Neural cell (in vitro differentiated cells): ENCODE results near the gene TUBB2A. TPM values are rescaled to one million over a fixed set of nuclear protein-coding genes. Genes with fewer than 3 reads are reported as not detected.

ENCODE experiments used
- H2AFZ ChIP-seq: fragments of 200-600, 300-800 bp; sonication (generic), shearing (Covaris generic); 2 replicates; pipeline ENCODE4 v1.6.0; 2014; ENCODE audit warnings: low read depth, mild to moderate bottlenecking, antibody characterized with exemption, low read length, moderate library complexity
- H3F3A ChIP-seq: fragments of 200-600 bp; shearing (Covaris generic); 2 replicates; pipeline ENCODE4 v1.6.1; 2016; ENCODE audit warnings: mild to moderate bottlenecking, moderate library complexity, mixed read lengths, antibody characterized with exemption, low read length; ENCODE audit not compliant: insufficient read depth, poor library complexity, severe bottlenecking
- H3K27ac ChIP-seq: fragments of 200-600, 300-800 bp; sonication (generic), shearing (Covaris generic); 2 replicates; pipeline ENCODE4 v1.5.1; 2014; ENCODE audit warnings: mild to moderate bottlenecking, low read length, moderate library complexity
- H3K27me3 ChIP-seq: fragments of 300-800, 200-600 bp; sonication (generic), shearing (Covaris generic); 2 replicates; pipeline ENCODE4 v1.6.0; 2014; ENCODE audit warnings: mild to moderate bottlenecking, low read depth, low read length, moderate library complexity; ENCODE audit not compliant: insufficient read depth
- H3K36me3 ChIP-seq: fragments of 300-800, 200-600 bp; sonication (generic), shearing (Covaris generic); 2 replicates; pipeline ENCODE4 v1.5.1; 2014; ENCODE audit warnings: mild to moderate bottlenecking, antibody characterized with exemption, low read length, moderate library complexity; ENCODE audit not compliant: insufficient read depth
- H3K4me2 ChIP-seq: fragments of 300-800, 200-600 bp; sonication (generic), shearing (Covaris generic); 2 replicates; pipeline ENCODE4 v1.6.0; 2014; ENCODE audit warnings: mild to moderate bottlenecking, low read length
- H3K4me3 ChIP-seq: fragments of 300-800, 200-600 bp; sonication (generic), shearing (Covaris generic); 2 replicates; pipeline ENCODE4 v1.5.1; 2014; ENCODE audit warnings: mild to moderate bottlenecking, low read length, moderate library complexity
- H3K79me2 ChIP-seq: fragments of 200-600 bp; shearing (Covaris generic); replicated peaks from 2 replicates; pipeline ENCODE4 v1.6.0; 2014; ENCODE audit warnings: mild to moderate bottlenecking, low read length, moderate library complexity; ENCODE audit not compliant: insufficient read depth
- H3K9ac ChIP-seq: fragments of 300-800, 200-600 bp; sonication (generic), shearing (Covaris generic); 2 replicates; pipeline ENCODE4 v1.6.1; 2016; ENCODE audit warnings: mild to moderate bottlenecking, low read length, mixed read lengths
- H3K9me2 ChIP-seq: fragments of 200-600 bp; shearing (Covaris generic); 2 replicates; pipeline ENCODE4 v1.6.1; 2016; ENCODE audit warnings: mild to moderate bottlenecking, low read length, mixed read lengths; ENCODE audit not compliant: insufficient read depth
- H3K9me3 ChIP-seq: fragments of 200-600, 300-800 bp; sonication (generic), shearing (Covaris generic); 2 replicates; pipeline ENCODE4 v1.6.1; 2016; ENCODE audit warnings: mild to moderate bottlenecking, mixed run types, low read length, moderate library complexity, mixed read lengths
- H4K20me1 ChIP-seq: fragments of 200-600 bp; shearing (Covaris generic); 2 replicates; pipeline ENCODE4 v1.6.1; 2016; ENCODE audit warnings: mild to moderate bottlenecking, mixed run types; ENCODE audit not compliant: insufficient read depth
- CTCF ChIP-seq: fragments of 450-650 bp; IDR thresholded peaks from 2 replicates; pipeline ENCODE4 v1.5.1; 2014; ENCODE audit warnings: antibody characterized with exemption, mild to moderate bottlenecking, moderate library complexity; ENCODE audit not compliant: poor library complexity, severe bottlenecking
- EP300 ChIP-seq: fragments of 450-650 bp; conservative IDR thresholded peaks from 2 replicates; pipeline ENCODE4 v1.6.1; 2014; ENCODE audit warnings: antibody characterized with exemption, mild to moderate bottlenecking, moderate library complexity; ENCODE audit not compliant: poor library complexity, severe bottlenecking
- EZH2 ChIP-seq: fragments of 200-600, 300-800 bp; shearing (Covaris generic), sonication (generic); IDR thresholded peaks from 2 replicates; pipeline ENCODE4 v1.6.1; 2014; ENCODE audit warnings: antibody characterized with exemption, low read length, borderline replicate concordance, mild to moderate bottlenecking; ENCODE audit not compliant: insufficient read depth, poor library complexity, severe bottlenecking
- MXI1 ChIP-seq: fragments of 450-650 bp; conservative IDR thresholded peaks from 2 replicates; pipeline ENCODE4 v1.6.1; 2014; ENCODE audit warnings: antibody characterized with exemption, mild to moderate bottlenecking; ENCODE audit not compliant: poor library complexity, severe bottlenecking
- POLR2AphosphoS5 ChIP-seq: IDR thresholded peaks from 2 replicates; pipeline ENCODE4 v1.6.1; 2012
- RAD21 ChIP-seq: fragments of 450-650 bp; conservative IDR thresholded peaks from 2 replicates; pipeline ENCODE4 v1.6.1; 2014; ENCODE audit warnings: antibody characterized with exemption, mild to moderate bottlenecking, moderate library complexity
- REST ChIP-seq: IDR thresholded peaks from 2 replicates; pipeline ENCODE4 v1.6.1; 2012; ENCODE audit warnings: borderline replicate concordance
- SMC3 ChIP-seq: fragments of 450-650 bp; conservative IDR thresholded peaks from 2 replicates; pipeline ENCODE4 v1.6.1; 2014; ENCODE audit warnings: antibody characterized with exemption, mild to moderate bottlenecking, moderate library complexity; ENCODE audit not compliant: poor library complexity
- TAF1 ChIP-seq: IDR thresholded peaks from 2 replicates; pipeline ENCODE4 v1.6.1; 2012; ENCODE audit warnings: low read depth
- polyA plus RNA-seq: library from polyadenylated mRNA; depleted of rRNA; stranded (reverse); fragments of >200 nt; gene quantifications from 2 replicates; pipeline ENCODE4 v1.2.3, GENCODE V29; 2014

The TUBB2A gene
- polyA plus RNA-seq, 1 donor from 2014 or later: 1,088 TPM

GRCh38 chr6:3186974-3187382 lies 29.6 kb upstream of the TUBB2A start:
- no peak for TF ChIP-seq EP300
- TF ChIP-seq RAD21: no peak
- no peak for TF ChIP-seq SMC3
- TF ChIP-seq POLR2AphosphoS5: no peak
- H3K4me3 ChIP-seq: no peak overlapping the region
- no peaks in the 10 kb centered on the region for H4K20me1 ChIP-seq
- H3K9me2 ChIP-seq: no peaks in the 10 kb centered on the region
- no peaks in the 10 kb centered on the region for H3K79me2 ChIP-seq
- H3K9ac ChIP-seq: no peak overlapping the region
- H3K27ac ChIP-seq: no peak overlapping the region
- no peaks in the 10 kb centered on the region for H3K36me3 ChIP-seq
- no peaks in the 10 kb centered on the region for H3F3A ChIP-seq
- no peaks in the 10 kb centered on the region for H3K9me3 ChIP-seq
- H3K4me2 ChIP-seq: no peak overlapping the region
- H3K27me3 ChIP-seq: no peaks in the 10 kb centered on the region
- no peak overlapping the region for H2AFZ ChIP-seq

- Histone ChIP-seq H3K79me2 (no peaks in the 10 kb centered on the region), H3K36me3 (no peaks in the 10 kb centered on the region), H3K9me2 (no peaks in the 10 kb centered on the region), H4K20me1 (no peaks in the 10 kb centered on the region), H3K27ac (no peak overlapping the region), H3K4me2 (no peak overlapping the region), H3K9ac (no peak overlapping the region), H3K9me3 (no peaks in the 10 kb centered on the region), H3K4me3 (no peak overlapping the region), H3F3A (no peaks in the 10 kb centered on the region), H3K27me3 (no peaks in the 10 kb centered on the region), H2AFZ (no peak overlapping the region)
- TF ChIP-seq CTCF (no peak), MXI1 (no peak), RAD21 (no peak), SMC3 (no peak), POLR2AphosphoS5 (no peak), EZH2 (no peak), REST (no peak), EP300 (no peak), TAF1 (no peak)
Observed at GRCh38 chr6:3183066-3183465, 25.7 kb upstream of the TUBB2A start.

GRCh38 chr6:3181105-3181504 lies 23.8 kb upstream of the TUBB2A start:
- no peak overlapping the region for H3K27ac ChIP-seq
- TF ChIP-seq CTCF: no peak
- no peak for TF ChIP-seq REST
- no peak for TF ChIP-seq EZH2
- TF ChIP-seq SMC3: no peak
- TF ChIP-seq TAF1: no peak
- no peak for TF ChIP-seq MXI1
- TF ChIP-seq RAD21: no peak
- TF ChIP-seq EP300: no peak
- no peak for TF ChIP-seq POLR2AphosphoS5
- no peaks in the 10 kb centered on the region for H3K36me3 ChIP-seq
- H4K20me1 ChIP-seq: no peaks in the 10 kb centered on the region
- no peak overlapping the region for H3K4me2 ChIP-seq
- H3K79me2 ChIP-seq: no peaks in the 10 kb centered on the region
- H3K9ac ChIP-seq: no peak overlapping the region
- no peaks in the 10 kb centered on the region for H3K9me3 ChIP-seq
- H3F3A ChIP-seq: no peaks in the 10 kb centered on the region
- no peak overlapping the region for H3K4me3 ChIP-seq
- no peak overlapping the region for H2AFZ ChIP-seq
- H3K9me2 ChIP-seq: no peaks in the 10 kb centered on the region
- no peaks in the 10 kb centered on the region for H3K27me3 ChIP-seq
